ENCODE data around the gene PEAK3.

Gene PEAK3

DNA sequence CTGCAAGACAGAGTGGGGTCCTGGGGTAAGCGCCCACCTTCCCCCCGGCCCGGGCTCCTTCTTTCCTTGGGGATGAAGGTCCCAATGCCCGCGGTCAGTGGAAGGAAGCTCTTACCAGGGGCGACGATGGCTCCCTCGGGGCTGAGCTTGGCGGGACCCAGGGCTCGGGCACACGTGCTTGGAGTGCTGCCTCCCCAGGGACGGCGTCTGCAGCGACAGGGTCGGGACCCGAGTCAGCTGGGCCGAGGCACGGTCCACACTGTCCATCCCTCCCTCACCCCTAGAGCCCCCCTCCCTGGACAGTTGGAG is 29.2 kb downstream of the PEAK3 start:
- peak; percentile 50 for DNase-seq (ENCODE audit: low spot score)
- TF ChIP-seq, protein P1, sequence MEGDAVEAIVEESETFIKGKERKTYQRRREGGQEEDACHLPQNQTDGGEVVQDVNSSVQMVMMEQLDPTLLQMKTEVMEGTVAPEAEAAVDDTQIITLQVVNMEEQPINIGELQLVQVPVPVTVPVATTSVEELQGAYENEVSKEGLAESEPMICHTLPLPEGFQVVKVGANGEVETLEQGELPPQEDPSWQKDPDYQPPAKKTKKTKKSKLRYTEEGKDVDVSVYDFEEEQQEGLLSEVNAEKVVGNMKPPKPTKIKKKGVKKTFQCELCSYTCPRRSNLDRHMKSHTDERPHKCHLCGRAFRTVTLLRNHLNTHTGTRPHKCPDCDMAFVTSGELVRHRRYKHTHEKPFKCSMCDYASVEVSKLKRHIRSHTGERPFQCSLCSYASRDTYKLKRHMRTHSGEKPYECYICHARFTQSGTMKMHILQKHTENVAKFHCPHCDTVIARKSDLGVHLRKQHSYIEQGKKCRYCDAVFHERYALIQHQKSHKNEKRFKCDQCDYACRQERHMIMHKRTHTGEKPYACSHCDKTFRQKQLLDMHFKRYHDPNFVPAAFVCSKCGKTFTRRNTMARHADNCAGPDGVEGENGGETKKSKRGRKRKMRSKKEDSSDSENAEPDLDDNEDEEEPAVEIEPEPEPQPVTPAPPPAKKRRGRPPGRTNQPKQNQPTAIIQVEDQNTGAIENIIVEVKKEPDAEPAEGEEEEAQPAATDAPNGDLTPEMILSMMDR (IDR thresholded peaks at IDR 0.05; ENCODE audit: extremely low read depth, insufficient read depth, missing control alignments) = no peak
- in situ Hi-C loops (cut with MboI; ENCODE audit: low pct_unique_long_range_greater_than_20kb, low sequenced_read_pairs, unreplicated experiment) = loop anchor here (25.0 kb wide), 1 partner anchor 360 kb away; no protein-coding TSS in a partner anchor

GRCh38 chr19:2252055-2252796 is 29.7 kb downstream of the PEAK3 start:
- DNase-seq (ENCODE audit: low spot score) = peak; percentile 59
- TF ChIP-seq, protein P1 (IDR thresholded peaks at IDR 0.05; ENCODE audit: extremely low read depth, insufficient read depth, missing control alignments) = no peak
- in situ Hi-C loops (cut with MboI; ENCODE audit: low pct_unique_long_range_greater_than_20kb, low sequenced_read_pairs, unreplicated experiment) = loop anchor here (25.0 kb wide), 1 partner anchor 360 kb away; no protein-coding TSS in a partner anchor

GRCh38 chr19:2251106-2252054 is 30.6 kb downstream of the PEAK3 start:
- in situ Hi-C loops (cut with MboI; ENCODE audit: low pct_unique_long_range_greater_than_20kb, low sequenced_read_pairs, unreplicated experiment) = loop anchor here (25.0 kb wide), 1 partner anchor 361 kb away; no protein-coding TSS in a partner anchor
- TF ChIP-seq, protein P1 (IDR thresholded peaks at IDR 0.05; ENCODE audit: extremely low read depth, insufficient read depth, missing control alignments) = no peak
- peak; percentile 73 for DNase-seq (ENCODE audit: low spot score)

- DNase-seq (ENCODE audit: low spot score) = no peak
- TF ChIP-seq, protein P1 (IDR thresholded peaks at IDR 0.05; ENCODE audit: extremely low read depth, insufficient read depth, missing control alignments) = no peak
- in situ Hi-C loops (cut with MboI; ENCODE audit: low pct_unique_long_range_greater_than_20kb, low sequenced_read_pairs, unreplicated experiment) = loop anchor here (25.0 kb wide), 1 partner anchor 362 kb away; no protein-coding TSS in a partner anchor
Observed at GRCh38 chr19:2250766-2251105, 31.2 kb downstream of the PEAK3 start.

- DNase-seq (ENCODE audit: low spot score) = no peak
- TF ChIP-seq, protein P1 (IDR thresholded peaks at IDR 0.05; ENCODE audit: extremely low read depth, insufficient read depth, missing control alignments) = no peak
- in situ Hi-C loops (cut with MboI; ENCODE audit: low pct_unique_long_range_greater_than_20kb, low sequenced_read_pairs, unreplicated experiment) = loop anchor here (25.0 kb wide), 1 partner anchor 362 kb away; no protein-coding TSS in a partner anchor
Observed at GRCh38 chr19:2249880-2250765, 31.9 kb downstream of the PEAK3 start.
